ENCODE data around the gene GPR37L1. TPM values are rescaled to one million over a fixed set of nuclear protein-coding genes. Genes with fewer than 3 reads are reported as not detected.

Gene GPR37L1
- total and polyA plus RNA-seq, 2 of the 8 experiments (the other 6 are each of a cell fraction or from before 2014, with no cell fraction given) = 0.13 to 0.23 TPM

GRCh38 chr1:202085682-202086373 is 36.9 kb upstream of the GPR37L1 start:
- POLR2A ChIA-PET (ENCODE audit: partially characterized antibody) = interaction anchor here (1.0 to 5.7 kb wide), 8 partner anchors 11 to 77 kb away, joined by 3 to 45 read pairs (median 4); partner anchors contain the start of gene ELF3
- TF ChIP-seq RBBP5 (IDR thresholded peaks at IDR 0.05; ENCODE audit: borderline replicate concordance, low read depth, low read length) (0 out of 2 replicates have a peak, but pooled peaks have one; percentile 7), SRF (IDR thresholded peaks at IDR 0.05; ENCODE audit: low read depth, low read length) (no peak), JUND (IDR thresholded peaks at IDR 0.05; ENCODE audit: low read length) (peak; percentile 35; the same call in 1 of the 2 replicates), POU5F1 (IDR thresholded peaks at IDR 0.05; ENCODE audit: low read depth, low read length) (no peak), EP300 (IDR thresholded peaks at IDR 0.05; ENCODE audit: borderline replicate concordance in 1 of 2, low read depth in 2 of 2, low read length in 2 of 2) (no peak), CREB1 (IDR thresholded peaks at IDR 0.05) (no peak), SAP30 (IDR thresholded peaks at IDR 0.05; ENCODE audit: insufficient read depth, insufficient replicate concordance, low read length) (no peak), JUN (IDR thresholded peaks at IDR 0.05; ENCODE audit: low read depth, low read length) (no peak), KDM1A (IDR thresholded peaks at IDR 0.05; ENCODE audit: borderline replicate concordance, low read length) (no peak), HDAC6 (IDR thresholded peaks at IDR 0.05; ENCODE audit: low read depth, low read length) (no peak), SP1 (IDR thresholded peaks at IDR 0.05; ENCODE audit: low read depth, low read length) (0 out of 2 replicates have a peak, but pooled peaks have one; percentile 7), TBP (IDR thresholded peaks at IDR 0.05; ENCODE audit: low read depth, low read length) (peak; percentile 37; the same call in 1 of the 2 replicates)

More at GRCh38 chr1:202085682-202086373, 36.9 kb upstream of the GPR37L1 start:
- H3K18ac ChIP-seq (ENCODE audit: extremely low read depth, low read length) = peak overlapping the region; percentile 84
- FAIRE-seq (no peak), DNase-seq (ENCODE audit: low read depth in 1 of 2, low spot score in 2 of 2) (peak in 1 of 2 experiments; percentile 56)
- H2BK12ac ChIP-seq (ENCODE audit: low read depth, low read length) = peak overlapping the region; percentile 99
- H3K23ac ChIP-seq (ENCODE audit: insufficient read length) = no peak overlapping the region
- peak overlapping the region; percentile 84 for H2BK5ac ChIP-seq (ENCODE audit: low read depth, low read length)
- no peaks in the 10 kb centered on the region for H3K9me3 ChIP-seq (ENCODE audit: insufficient read depth in 2 of 2, low read depth in 1 of 2, low read length in 1 of 2)
- peaks cover 17 to 29% (median 20%) of the 10 kb centered on the region in 4 experiments for H3K4me1 ChIP-seq (replicated peaks in 1 of 4; ENCODE audit: control insufficient read depth in 3 of 4, insufficient read depth in 4 of 4, low read length in 3 of 4)
- peak overlapping the region; percentile 27 for H2BK20ac ChIP-seq (ENCODE audit: low read length)
- peak overlapping the region; percentile 21 for H2BK120ac ChIP-seq (replicated peaks; ENCODE audit: low read depth, low read length)
- no peaks in the 10 kb centered on the region for H3K79me1 ChIP-seq (ENCODE audit: low read depth, low read length)
- no peaks in the 10 kb centered on the region for H3K27me3 ChIP-seq (replicated peaks in 1 of 4; ENCODE audit: control insufficient read depth in 3 of 4, extremely low read depth in 1 of 4, insufficient read depth in 3 of 4, low read length in 3 of 4)
- H2AK5ac ChIP-seq (ENCODE audit: low read depth, low read length) = 0 out of 2 replicates have a peak overlapping the region, but pooled peaks have one; percentile 58
- H3K9ac ChIP-seq (replicated peaks in 1 of 4; ENCODE audit: extremely low read depth in 1 of 4, low read depth in 3 of 4, low read length in 3 of 4) = peak overlapping the region in 2 of 4 experiments; percentile 16 to 26; a peak in 3 of 7 replicates
- no peaks in the 10 kb centered on the region for H4K20me1 ChIP-seq (replicated peaks in 1 of 2; ENCODE audit: control insufficient read depth in 1 of 2, insufficient read depth in 2 of 2, low read length in 2 of 2)
- peak overlapping the region; percentile 52 to 54 for H3K4me2 ChIP-seq (ENCODE audit: insufficient read depth in 1 of 2, low read depth in 2 of 2, low read length in 2 of 2)
- peak overlapping the region; percentile 50; the same call in 1 of the 2 replicates for H2BK15ac ChIP-seq (ENCODE audit: low read length)
- peak overlapping the region; percentile 62 for H3K4ac ChIP-seq (replicated peaks; ENCODE audit: insufficient read length, low read depth, low read length)
- H3K4me3 ChIP-seq (ENCODE audit: extremely low read depth in 1 of 4, insufficient read depth in 2 of 4, low read depth in 3 of 4, low read length in 4 of 4) = peak overlapping the region in 1 of 4 experiments; percentile 35; a peak in 1 of 8 replicates
- peak overlapping the region; percentile 35 for H4K5ac ChIP-seq (ENCODE audit: insufficient read length, low read depth, low read length)
- peak overlapping the region; percentile 60; the same call in 1 of the 2 replicates for H4K8ac ChIP-seq (ENCODE audit: extremely low read depth, insufficient read depth, low read length)
- CTCF ChIA-PET (ENCODE audit: partially characterized antibody) = interaction anchor here (0.6 to 3.0 kb wide), 10 partner anchors 15 to 86 kb away, joined by 3 to 11 read pairs (median 4); partner anchors contain the start of gene GPR37L1
- no peak overlapping the region for H3K14ac ChIP-seq (ENCODE audit: insufficient read length)
- peaks cover 4% of the 10 kb centered on the region; the same call in 1 of the 2 replicates for H3K23me2 ChIP-seq (ENCODE audit: low read depth, low read length)
- H3K27ac ChIP-seq (ENCODE audit: low read depth, low read length) = peak overlapping the region; percentile 68; the same call in 1 of the 2 replicates
- H4K91ac ChIP-seq (replicated peaks; ENCODE audit: insufficient read length, low read length) = peak overlapping the region; percentile 86
- H3K36me3 ChIP-seq (ENCODE audit: control insufficient read depth in 2 of 4, insufficient read depth in 4 of 4, low read length in 3 of 4) = no peaks in the 10 kb centered on the region
- H3K79me2 ChIP-seq (ENCODE audit: control insufficient read depth in 1 of 2, insufficient read depth in 2 of 2, low read length in 2 of 2) = no peaks in the 10 kb centered on the region
- 45% methylated on average over 7 of the region's 7 CpGs; no CpG with 5 or more reads in 1 of the 2 experiments for WGBS, 2 experiments (ENCODE audit: extremely low coverage in 1 of 2, insufficient coverage in 1 of 2, insufficient read length in 1 of 2, insufficient replicate concordance in 2 of 2, low coverage in 1 of 2, low lambda C conversion rate in 2 of 2, missing lambda C conversion rate in 1 of 2)
- H2AFZ ChIP-seq (ENCODE audit: low read length) = 0 out of 2 replicates have a peak overlapping the region, but pooled peaks have one; percentile 25
- H3K56ac ChIP-seq (replicated peaks; ENCODE audit: insufficient read length, low read depth, low read length) = peak overlapping the region; percentile 6
